NCI-H460 (cell line): ENCODE data around the gene N4BP3. TPM values are rescaled to one million over a fixed set of nuclear protein-coding genes. Genes with fewer than 3 reads are reported as not detected.
"Not testable (repeated sequence)": the region's sequence is repeated elsewhere in the genome, so short reads cannot be mapped to it uniquely, and the experiment has no call there.

Experiments
- DNase-seq: peaks from one replicate; pipeline ENCODE4 v3.0.0-alpha.2; 2016; ENCODE audit warnings: low read depth; ENCODE audit errors: extremely low read depth
- total RNA-seq: library from RNA; depleted of rRNA; stranded (reverse); fragments of >200 nt; shearing (Covaris generic); gene quantifications from 2 replicates; pipeline ENCODE4 v1.2.3, GENCODE V29; 2014

Gene N4BP3
- total RNA-seq, 1 experiment from 2014 or later = 0.27 TPM

- peak; percentile 83 for DNase-seq
Observed at GRCh38 chr5:178120607-178121357, 7.5 kb downstream of the N4BP3 start.

GRCh38 chr5:178121391-178122276, 8.3 kb downstream of the N4BP3 start:
- no peak for DNase-seq

DNA sequence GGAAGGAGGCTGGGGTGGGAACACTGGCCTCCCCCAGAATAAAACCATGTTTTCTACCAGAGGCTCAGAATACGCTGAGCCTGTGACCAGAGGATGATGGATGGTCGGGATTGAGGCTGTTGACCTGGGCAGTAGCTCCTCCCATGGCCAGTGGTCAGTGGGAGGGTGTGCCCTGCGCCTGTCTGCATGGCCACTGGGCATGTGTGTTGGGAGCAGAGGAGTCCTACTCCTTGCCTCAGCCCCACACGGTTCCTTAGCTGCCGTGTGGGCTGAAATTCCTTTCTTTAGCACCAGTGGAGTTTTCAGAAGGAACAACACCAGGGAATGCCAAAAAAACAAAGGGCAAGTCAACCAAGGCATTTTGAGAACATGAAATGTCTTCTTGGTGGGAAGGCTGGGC, 9.0 kb downstream of the N4BP3 start:
- DNase-seq = no peak

DNA sequence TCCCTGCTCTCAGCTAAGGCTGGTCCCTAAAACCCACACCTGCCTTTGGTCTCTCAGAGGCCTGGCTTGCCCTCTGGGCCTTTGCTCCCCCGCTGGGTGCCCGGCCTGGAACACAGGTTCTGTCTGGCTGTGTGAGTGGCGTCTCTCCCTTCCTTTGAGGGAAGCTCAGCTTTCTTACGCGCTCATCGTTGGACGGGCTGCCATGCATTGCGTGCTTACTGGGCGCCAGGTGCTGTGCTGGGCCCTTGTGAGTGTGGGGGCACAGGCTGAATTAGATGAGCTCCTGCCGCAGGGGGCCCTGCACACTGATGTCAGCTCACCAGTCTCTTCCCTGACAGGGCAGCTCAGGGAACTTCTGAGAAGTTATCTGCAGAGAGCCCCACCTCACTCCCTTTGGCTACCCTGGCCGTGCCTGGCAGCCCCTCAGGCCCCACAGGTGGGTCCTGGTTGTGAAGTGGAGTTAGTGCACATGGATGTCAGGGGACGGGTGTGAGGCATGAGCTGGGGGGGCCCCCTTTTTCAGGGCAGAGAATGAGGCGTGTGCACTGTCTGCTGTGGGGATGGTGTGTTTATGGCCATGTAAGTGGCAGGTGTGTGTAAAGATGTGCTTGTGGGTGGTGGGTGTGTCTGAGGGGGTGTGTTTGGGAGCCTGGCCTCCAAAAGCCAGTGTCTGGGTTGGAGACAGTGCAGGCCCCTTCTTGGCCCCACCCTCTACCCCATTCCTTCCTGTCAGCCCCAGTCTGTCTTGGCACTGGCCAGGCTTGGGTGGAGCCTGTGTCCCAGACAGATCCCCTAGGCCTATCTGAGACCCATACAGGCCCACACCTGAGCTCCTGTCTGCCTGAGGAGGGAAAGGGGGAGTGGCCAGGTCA, 10.0 kb downstream of the N4BP3 start:
- DNase-seq = no peak

DNA sequence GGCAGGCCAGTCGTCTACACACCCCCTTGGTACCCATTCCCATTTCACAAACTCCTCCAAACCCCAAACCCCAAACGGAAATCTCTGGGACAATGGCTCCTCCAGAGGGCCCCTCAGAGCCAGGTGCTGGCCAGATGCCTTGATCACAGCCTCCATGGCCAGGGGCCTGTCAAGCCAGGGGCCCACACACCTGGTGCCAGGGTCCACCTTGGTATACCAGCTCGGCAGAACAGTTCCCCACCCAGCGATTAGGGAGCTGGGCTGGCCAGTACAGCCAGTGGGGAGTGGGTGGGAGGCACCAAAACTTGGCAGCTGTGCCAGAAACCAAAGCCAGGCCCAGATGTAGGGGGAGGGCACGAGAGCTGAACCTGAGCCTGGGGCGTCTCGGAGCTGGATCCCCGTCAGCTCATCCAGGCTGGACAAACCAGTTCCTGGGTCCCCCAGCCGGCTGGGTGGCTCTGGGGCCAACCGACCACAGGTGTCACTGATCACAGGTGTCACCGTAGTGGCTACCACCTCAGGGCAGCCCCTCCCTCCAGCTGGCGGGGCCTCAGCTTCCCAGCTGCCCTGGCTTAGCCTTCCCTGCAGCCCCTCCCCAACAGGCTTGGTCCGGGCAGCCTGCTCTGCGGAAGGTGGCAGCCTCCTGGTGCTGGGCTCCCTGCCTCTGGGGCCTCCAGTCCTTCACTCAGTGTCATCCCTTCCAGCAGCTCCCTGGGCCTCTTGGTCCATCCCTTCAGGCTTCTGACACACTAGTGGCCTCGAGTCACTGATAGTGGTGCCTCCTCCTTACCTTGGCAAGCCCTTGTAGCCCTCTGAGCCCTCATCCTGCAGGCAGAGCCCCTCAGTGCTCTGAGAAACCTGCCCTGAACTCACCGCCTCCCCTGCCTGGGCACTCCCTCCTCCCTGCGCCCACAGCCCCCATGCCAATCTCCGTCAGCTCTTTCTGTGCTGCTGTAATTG, 10.9 kb downstream of the N4BP3 start:
- no peak for DNase-seq

GRCh38 chr5:178125253-178125906, 12.0 kb downstream of the N4BP3 start:
- no peak for DNase-seq

DNA sequence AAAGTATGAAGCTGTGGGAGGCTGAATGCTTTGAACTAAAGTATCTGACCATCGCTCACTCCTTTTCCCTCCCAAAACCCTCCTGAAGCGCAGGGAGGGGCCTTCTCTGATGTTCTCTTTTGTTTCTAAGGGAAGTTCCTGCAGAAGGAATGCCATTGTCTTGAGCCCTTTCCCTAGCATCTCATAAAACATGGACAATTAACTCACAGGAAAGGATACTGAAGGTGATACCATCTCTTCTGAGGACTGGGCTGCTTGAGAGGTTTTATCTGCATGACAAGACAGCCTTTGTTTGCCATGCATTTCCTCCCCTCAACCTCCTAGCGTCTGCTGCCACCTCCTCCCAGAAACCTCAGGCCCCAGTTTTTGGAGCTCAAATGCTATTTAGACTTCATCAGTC, 13.2 kb downstream of the N4BP3 start:
- no peak for DNase-seq

- not testable (repeated sequence) for DNase-seq
Observed at GRCh38 chr5:178127300-178128009, 14.1 kb downstream of the N4BP3 start.

GRCh38 chr5:178129296-178129695, 16.0 kb downstream of the N4BP3 start:
- DNase-seq = no peak

DNA sequence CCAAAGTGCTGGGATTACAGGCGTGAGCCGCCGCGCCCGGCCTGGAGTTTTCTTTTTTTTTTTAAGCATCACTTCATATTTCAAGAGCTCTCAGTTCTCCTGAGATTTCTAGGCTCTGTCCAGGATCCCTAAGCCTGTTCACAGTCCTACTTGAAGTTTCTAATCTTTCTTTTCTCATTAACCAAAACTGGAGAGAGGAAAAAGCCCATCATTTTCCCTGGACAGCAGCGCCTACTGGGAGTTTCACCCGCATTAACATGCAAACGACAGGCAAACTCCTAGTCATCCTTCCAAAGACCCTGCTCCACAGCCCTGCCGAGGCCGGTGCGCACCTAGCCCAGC, 16.9 kb downstream of the N4BP3 start:
- not testable (repeated sequence) for DNase-seq

DNA sequence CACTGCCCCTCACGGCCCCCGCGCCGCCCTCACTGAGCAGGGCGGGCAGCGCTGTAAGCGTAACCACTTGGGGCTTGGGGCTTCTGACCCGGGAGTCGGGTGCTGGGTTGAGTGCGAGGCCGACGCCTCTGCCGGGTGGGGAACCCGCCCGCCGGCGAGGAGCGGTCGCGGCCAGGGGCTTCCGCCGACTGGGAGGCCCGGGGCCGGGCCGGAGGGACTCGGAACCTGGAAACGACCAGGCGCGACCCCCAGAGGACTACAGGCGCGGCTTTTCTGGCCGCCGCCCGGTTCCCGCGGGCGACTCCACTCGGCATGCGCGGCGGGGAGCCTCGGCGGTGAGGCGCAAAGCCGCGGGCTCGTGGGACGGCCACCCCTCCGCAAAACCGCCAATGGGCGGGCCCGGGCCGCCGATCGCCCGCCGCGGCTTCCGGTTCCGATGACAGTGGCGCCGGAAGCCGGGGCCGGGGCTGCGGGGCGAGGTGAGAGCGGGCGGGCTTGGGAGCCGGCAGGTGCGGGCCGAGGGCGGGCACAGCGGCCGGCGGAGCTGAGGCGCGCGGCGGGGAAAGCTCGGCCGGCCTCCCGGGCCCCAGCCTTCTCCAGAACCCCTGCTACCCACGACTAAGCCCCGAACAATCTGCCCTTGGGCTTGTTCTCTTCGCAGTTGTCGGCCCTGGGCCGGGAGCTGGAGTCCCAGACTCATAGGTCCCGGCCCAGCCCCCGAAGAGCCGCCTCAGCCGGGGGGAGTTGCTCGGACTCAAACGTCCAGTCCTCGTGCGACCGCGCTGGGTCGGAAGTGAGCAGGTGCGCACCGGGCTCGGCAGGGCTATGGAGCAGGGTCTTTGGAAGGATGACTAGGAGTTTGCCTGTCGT, 17.5 kb downstream of the N4BP3 start, which contains the start of gene RMND5B:
TSS of gene RMND5B (plus strand) at position 439 of the 870 bp plus-strand sequence. CDS start 7,106 bp downstream, outside the sequence.
- DNase-seq = peak; percentile 76

DNA sequence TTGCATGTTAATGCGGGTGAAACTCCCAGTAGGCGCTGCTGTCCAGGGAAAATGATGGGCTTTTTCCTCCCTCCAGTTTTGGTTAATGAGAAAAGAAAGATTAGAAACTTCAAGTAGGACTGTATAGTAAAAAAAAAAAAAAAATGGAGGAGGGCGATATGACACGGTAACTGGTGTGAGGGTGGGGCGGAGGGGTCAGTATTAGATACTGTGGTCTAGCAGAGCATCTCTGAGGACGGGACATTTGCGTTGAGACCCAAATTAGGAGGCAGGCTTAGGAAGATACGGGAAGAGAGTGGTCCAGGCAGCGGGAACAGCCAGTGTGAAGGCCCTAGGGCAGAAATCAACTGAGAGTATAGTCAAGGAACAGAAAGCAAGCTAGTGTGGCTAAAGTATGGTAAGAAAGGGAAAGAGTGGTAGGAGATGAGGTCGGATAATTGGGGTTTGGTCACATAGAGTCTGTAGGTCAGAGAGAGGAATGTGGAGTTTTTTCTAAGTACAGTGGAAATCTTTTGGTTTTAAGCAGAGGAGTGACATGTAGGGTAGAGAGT, 18.2 kb downstream of the N4BP3 start:
- DNase-seq = no peak

- DNase-seq = no peak
Observed at GRCh38 chr5:178136990-178137389, 23.7 kb downstream of the N4BP3 start.

DNA sequence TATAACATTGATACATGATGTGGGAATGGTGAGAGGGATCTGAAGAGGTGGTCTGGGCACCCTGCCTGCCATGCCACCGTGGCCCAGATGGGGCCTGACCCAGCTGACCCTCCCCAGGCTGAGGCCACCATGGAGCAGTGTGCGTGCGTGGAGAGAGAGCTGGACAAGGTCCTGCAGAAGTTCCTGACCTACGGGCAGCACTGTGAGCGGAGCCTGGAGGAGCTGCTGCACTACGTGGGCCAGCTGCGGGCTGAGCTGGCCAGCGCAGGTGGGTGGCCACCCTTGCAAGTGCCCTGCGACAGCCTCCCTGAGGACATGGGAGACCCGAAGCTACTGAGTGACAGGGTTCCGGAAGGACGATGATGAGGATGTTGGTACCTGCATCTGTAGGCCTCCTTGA, 24.7 kb downstream of the N4BP3 start:
- DNase-seq = no peak

DNA sequence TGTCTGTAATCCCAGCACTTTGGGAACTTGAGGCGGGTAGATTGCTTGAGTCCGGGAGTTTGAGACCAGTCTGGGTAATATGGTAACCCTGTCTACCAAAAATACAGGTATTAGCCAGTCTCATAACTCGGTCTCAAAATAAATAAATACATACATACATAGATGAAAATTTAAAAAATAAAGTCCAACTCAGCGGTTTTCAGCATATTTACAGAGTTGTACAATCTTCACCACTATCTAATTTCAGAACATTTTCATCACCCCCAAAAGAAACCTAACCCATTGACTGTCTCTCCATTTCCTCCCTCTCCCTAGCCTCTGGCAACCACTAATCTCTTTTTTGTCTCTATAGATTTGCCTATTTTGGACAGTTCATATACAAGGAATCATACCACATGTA, 28.2 kb downstream of the N4BP3 start:
- no peak for DNase-seq

DNA sequence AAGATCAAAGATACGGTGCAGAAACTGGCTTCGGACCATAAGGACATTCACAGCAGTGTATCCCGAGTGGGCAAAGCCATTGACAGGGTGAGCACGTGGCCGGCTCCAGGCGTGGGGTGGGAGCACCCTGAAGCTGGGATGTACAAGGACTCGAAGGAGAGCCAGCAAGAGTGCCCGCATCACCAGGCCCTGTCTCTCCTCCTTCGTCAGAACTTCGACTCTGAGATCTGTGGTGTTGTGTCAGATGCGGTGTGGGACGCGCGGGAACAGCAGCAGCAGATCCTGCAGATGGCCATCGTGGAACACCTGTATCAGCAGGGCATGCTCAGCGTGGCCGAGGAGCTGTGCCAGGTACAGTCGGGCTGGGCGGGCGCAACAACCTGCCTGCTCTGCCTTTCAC, 29.3 kb downstream of the N4BP3 start:
- no peak for DNase-seq

DNA sequence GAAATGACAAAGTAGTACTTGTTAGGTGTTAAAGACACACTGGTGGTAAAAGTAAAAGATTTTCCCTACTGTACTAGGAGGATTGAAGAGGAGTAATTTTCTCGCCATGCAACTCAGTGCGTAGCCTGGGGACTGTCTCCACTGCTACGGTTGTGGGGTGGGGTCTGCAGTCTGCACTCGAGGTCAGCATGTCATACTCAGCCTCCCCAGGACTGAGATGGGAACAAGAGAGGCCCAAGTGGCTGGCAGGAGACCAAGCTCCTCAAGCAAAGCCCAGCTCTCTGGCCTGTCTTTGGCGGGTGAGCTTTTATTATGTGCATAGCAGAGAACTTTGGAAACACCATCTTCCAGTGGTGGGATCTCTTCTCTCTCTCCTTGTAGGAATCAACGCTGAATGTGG, 29.9 kb downstream of the N4BP3 start:
- no peak for DNase-seq
